ACC112 (cell line): ENCODE results near the gene ABHD12B.

Experiments used
- H2AFZ ChIP-seq: fragments of 200-600 bp; sonication (generic); one replicate; pipeline ENCODE4 v1.6.0; 2017; ENCODE audit warnings: antibody characterized with exemption, low read length; ENCODE audit not compliant: unreplicated experiment
- H3K27ac ChIP-seq: fragments of 200-600 bp; sonication (generic); 2 replicates; pipeline ENCODE4 v1.5.1; 2014; ENCODE audit warnings: low read depth, mild to moderate bottlenecking, antibody characterized with exemption, low read length, moderate library complexity
- H3K27me3 ChIP-seq: fragments of 200-600 bp; sonication (generic); 2 replicates; pipeline ENCODE4 v1.6.1; 2014; ENCODE audit warnings: mild to moderate bottlenecking, antibody characterized with exemption, low read length, moderate library complexity, mixed read lengths; ENCODE audit not compliant: insufficient read depth
- H3K36me3 ChIP-seq: fragments of 200-600 bp; sonication (generic); 2 replicates; pipeline ENCODE4 v1.6.1; 2016; ENCODE audit warnings: mild to moderate bottlenecking, antibody characterized with exemption, low read length, moderate library complexity, mixed read lengths; ENCODE audit not compliant: insufficient read depth
- H3K4me1 ChIP-seq: fragments of 200-600 bp; sonication (generic); one replicate; pipeline ENCODE4 v1.6.1; 2016; ENCODE audit warnings: low read length, mixed read lengths; ENCODE audit not compliant: insufficient read depth, unreplicated experiment, control insufficient read depth
- H3K4me3 ChIP-seq: fragments of 200-600 bp; sonication (generic); 2 replicates; pipeline ENCODE4 v1.5.1; 2014; ENCODE audit warnings: mild to moderate bottlenecking, low read depth, low read length
- H3K79me2 ChIP-seq: fragments of 200-600 bp; sonication (generic); one replicate; pipeline ENCODE4 v1.6.0; 2016; ENCODE audit warnings: low read length; ENCODE audit not compliant: control insufficient read depth, unreplicated experiment, insufficient read depth

The ABHD12B gene

GRCh38 chr14:50839691-50840090, 32.2 kb upstream of the ABHD12B start:
- no peak overlapping the region for H2AFZ ChIP-seq
- H3K27me3 ChIP-seq = no peaks in the 10 kb centered on the region
- H3K36me3 ChIP-seq = no peaks in the 10 kb centered on the region
- H3K79me2 ChIP-seq = no peaks in the 10 kb centered on the region
- H3K27ac ChIP-seq = no peak overlapping the region
- peaks cover 5% of the 10 kb centered on the region for H3K4me1 ChIP-seq
- H3K4me3 ChIP-seq = no peak overlapping the region

- peaks cover 9% of the 10 kb centered on the region for H3K4me1 ChIP-seq
- no peak overlapping the region for H2AFZ ChIP-seq
- H3K27ac ChIP-seq = no peak overlapping the region
- H3K27me3 ChIP-seq = no peaks in the 10 kb centered on the region
- no peaks in the 10 kb centered on the region for H3K36me3 ChIP-seq
- no peak overlapping the region for H3K4me3 ChIP-seq
- H3K79me2 ChIP-seq = no peaks in the 10 kb centered on the region
These were observed 27.5 kb upstream of the ABHD12B start for GRCh38 chr14:50844391-50844790.

- Histone ChIP-seq H3K27ac (no peak overlapping the region), H3K79me2 (no peaks in the 10 kb centered on the region), H3K4me3 (no peak overlapping the region), H3K36me3 (no peaks in the 10 kb centered on the region), H3K27me3 (no peaks in the 10 kb centered on the region), H2AFZ (no peak overlapping the region), H3K4me1 (peaks cover 9% of the 10 kb centered on the region)
These were observed 26.7 kb upstream of the ABHD12B start for GRCh38 chr14:50845166-50845565.

- no peak overlapping the region for H3K27ac ChIP-seq
- peaks cover 9% of the 10 kb centered on the region for H3K4me1 ChIP-seq
- no peaks in the 10 kb centered on the region for H3K27me3 ChIP-seq
- no peaks in the 10 kb centered on the region for H3K36me3 ChIP-seq
- no peak overlapping the region for H2AFZ ChIP-seq
- H3K79me2 ChIP-seq = no peaks in the 10 kb centered on the region
- H3K4me3 ChIP-seq = no peak overlapping the region
These were observed 25.5 kb upstream of the ABHD12B start for GRCh38 chr14:50846226-50846880.

GRCh38 chr14:50853891-50854290, 18.0 kb upstream of the ABHD12B start:
- H3K4me3 ChIP-seq = no peak overlapping the region
- no peaks in the 10 kb centered on the region for H3K79me2 ChIP-seq
- no peak overlapping the region for H2AFZ ChIP-seq
- H3K27me3 ChIP-seq = no peaks in the 10 kb centered on the region
- H3K4me1 ChIP-seq = no peaks in the 10 kb centered on the region
- no peaks in the 10 kb centered on the region for H3K36me3 ChIP-seq
- H3K27ac ChIP-seq = no peak overlapping the region

GRCh38 chr14:50854521-50854920, 17.3 kb upstream of the ABHD12B start:
- Histone ChIP-seq H3K4me3 (no peak overlapping the region), H3K4me1 (peaks cover 4% of the 10 kb centered on the region), H3K27ac (no peak overlapping the region), H3K36me3 (no peaks in the 10 kb centered on the region), H2AFZ (no peak overlapping the region), H3K27me3 (no peaks in the 10 kb centered on the region), H3K79me2 (no peaks in the 10 kb centered on the region)

- no peaks in the 10 kb centered on the region for H3K79me2 ChIP-seq
- peaks cover 7% of the 10 kb centered on the region for H3K4me1 ChIP-seq
- H3K36me3 ChIP-seq = no peaks in the 10 kb centered on the region
- H2AFZ ChIP-seq = no peak overlapping the region
- H3K27me3 ChIP-seq = no peaks in the 10 kb centered on the region
- H3K4me3 ChIP-seq = no peak overlapping the region
- H3K27ac ChIP-seq = no peak overlapping the region
These were observed 16.3 kb upstream of the ABHD12B start for GRCh38 chr14:50855558-50855957.

GRCh38 chr14:50856660-50857059, 15.2 kb upstream of the ABHD12B start:
- Histone ChIP-seq H3K27me3 (no peaks in the 10 kb centered on the region), H3K36me3 (no peaks in the 10 kb centered on the region), H3K4me1 (peaks cover 11% of the 10 kb centered on the region), H2AFZ (no peak overlapping the region), H3K79me2 (no peaks in the 10 kb centered on the region), H3K27ac (no peak overlapping the region), H3K4me3 (no peak overlapping the region)

GRCh38 chr14:50859296-50859624, 12.6 kb upstream of the ABHD12B start:
- Histone ChIP-seq H3K4me3 (peak overlapping the region; percentile 81), H2AFZ (peak overlapping the region; percentile 91), H3K27ac (no peak overlapping the region)

GRCh38 chr14:50860478-50861086, 11.3 kb upstream of the ABHD12B start:
- Histone ChIP-seq H3K27me3 (no peaks in the 10 kb centered on the region), H3K4me3 (peak overlapping the region; percentile 81), H3K27ac (peak overlapping the region; percentile 39), H3K79me2 (no peaks in the 10 kb centered on the region), H2AFZ (peak overlapping the region; percentile 91), H3K4me1 (peaks cover 11% of the 10 kb centered on the region), H3K36me3 (no peaks in the 10 kb centered on the region)

More at GRCh38 chr14:50859296-50859624, 12.6 kb upstream of the ABHD12B start:
- Histone ChIP-seq H3K27me3 (no peaks in the 10 kb centered on the region), H3K36me3 (no peaks in the 10 kb centered on the region), H3K4me1 (peaks cover 11% of the 10 kb centered on the region), H3K79me2 (no peaks in the 10 kb centered on the region)

GRCh38 chr14:50862036-50862570, 9.8 kb upstream of the ABHD12B start:
- peaks cover 5% of the 10 kb centered on the region; the same call in 1 of the 2 replicates for H3K27me3 ChIP-seq
- no peaks in the 10 kb centered on the region for H3K79me2 ChIP-seq
- no peak overlapping the region for H2AFZ ChIP-seq
- H3K36me3 ChIP-seq = no peaks in the 10 kb centered on the region
- no peak overlapping the region for H3K27ac ChIP-seq
- H3K4me1 ChIP-seq = peaks cover 11% of the 10 kb centered on the region
- H3K4me3 ChIP-seq = no peak overlapping the region
